ENCODE results near the gene RGS5. TPM values are rescaled to one million over a fixed set of nuclear protein-coding genes. Genes with fewer than 3 reads are reported as not detected.

The RGS5 gene
- total and polyA plus RNA-seq, 2 donors (not counting 3 experiments of a cell fraction or from before 2014, with no cell fraction given), result 287 to 770 TPM

DNA sequence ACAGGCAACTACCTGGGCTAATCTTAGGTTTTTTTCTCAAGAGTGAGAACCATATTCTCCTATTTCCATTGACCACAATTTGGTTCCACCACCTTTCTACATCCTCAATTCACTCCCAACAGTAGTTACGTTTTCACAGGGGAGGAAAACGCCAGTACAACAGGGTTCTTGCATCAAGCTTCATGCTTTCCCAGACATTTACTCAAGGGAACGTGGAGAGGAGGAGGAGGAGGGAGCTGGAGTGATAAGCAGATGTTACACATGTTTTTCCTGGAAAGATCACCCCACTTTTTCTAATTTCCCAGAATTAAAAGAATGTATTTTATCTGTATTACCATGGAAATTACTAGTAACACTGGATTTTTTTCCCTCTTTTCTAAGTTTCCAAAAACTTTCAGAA is 58.3 kb downstream of the RGS5 start:
- peaks cover 13% of the 10 kb centered on the region for H3K4me1 ChIP-seq (ENCODE audit: control insufficient read depth, extremely low read depth, insufficient read depth, low read length)
- TF ChIP-seq GATA2 (IDR thresholded peaks at IDR 0.05; ENCODE audit: insufficient read depth, insufficient read length, low read depth, low read length) (no peak), FOS (IDR thresholded peaks at IDR 0.05; ENCODE audit: borderline replicate concordance, insufficient read depth, low read length) (no peak)
- CTCF ChIA-PET, result interaction anchor here (1.1 kb wide), 1 partner anchor 75 kb away, joined by 3 read pairs; the partner anchor contains the start of gene RGS4
- no peaks in the 10 kb centered on the region for H3K27me3 ChIP-seq (ENCODE audit: control insufficient read depth in 2 of 2, insufficient read depth in 2 of 2, low read length in 2 of 2)
- intact Hi-C loops (cut with micrococcal nuclease) (no loop called here), dilution Hi-C loops (cut with MboI; ENCODE audit: extremely low pct_ligation_motif_present, low sequenced_read_pairs) (no loop called here)
- no peaks in the 10 kb centered on the region for H4K20me1 ChIP-seq (replicated peaks; ENCODE audit: control insufficient read depth, extremely low read depth, insufficient read depth, low read length)
- H2AFZ ChIP-seq (ENCODE audit: low read depth, low read length), result no peak overlapping the region
- no peaks in the 10 kb centered on the region for H3K9me1 ChIP-seq (replicated peaks; ENCODE audit: control insufficient read depth, extremely low read depth, insufficient read depth, low read length)
- no peak overlapping the region for H3K9ac ChIP-seq (replicated peaks; ENCODE audit: extremely low read depth, insufficient read depth, low read length)
- H3K27ac ChIP-seq (ENCODE audit: insufficient read depth, low read depth, low read length), result no peak overlapping the region
- H3K36me3 ChIP-seq (ENCODE audit: control insufficient read depth in 2 of 2, extremely low read depth in 1 of 2, insufficient read depth in 2 of 2, low read length in 2 of 2), result peaks cover 0 to 8% of the 10 kb centered on the region in 2 experiments
- DNase-seq (ENCODE audit: low read depth, low spot score) (no peak), FAIRE-seq (no peak)
- H3K4me2 ChIP-seq (ENCODE audit: insufficient read depth, low read length), result no peak overlapping the region
- no TSS peak for BruUV-seq (replicated peaks)
- no peaks in the 10 kb centered on the region for H3K9me3 ChIP-seq (replicated peaks; ENCODE audit: control insufficient read depth, insufficient read depth, low read length)
- H3K79me2 ChIP-seq (ENCODE audit: control insufficient read depth, insufficient read depth, low read length), result no peaks in the 10 kb centered on the region
- POLR2A ChIA-PET, result no interaction called here
- H3K4me3 ChIP-seq (replicated peaks in 1 of 3; ENCODE audit: insufficient read depth in 1 of 3, low read depth in 1 of 3, low read length in 3 of 3), result no peak overlapping the region

DNA sequence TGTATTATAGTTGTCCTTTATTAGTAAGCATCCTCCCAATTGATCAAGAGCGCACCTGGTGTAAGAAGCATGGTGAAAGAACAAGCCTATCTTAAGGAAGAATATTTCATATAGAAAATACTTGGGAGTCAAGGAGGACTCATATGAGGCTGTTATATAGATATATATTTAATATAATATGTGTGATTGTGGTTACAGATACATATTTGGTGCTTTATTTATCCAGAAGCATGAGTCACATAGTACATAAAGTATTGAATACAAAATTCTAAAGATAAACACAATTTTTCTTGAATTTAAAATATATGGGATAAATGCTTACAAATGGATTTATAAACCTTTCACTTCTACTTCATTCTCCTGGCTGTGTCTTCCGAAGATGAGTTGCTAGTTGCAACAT is 60.6 kb downstream of the RGS5 start:
- intact Hi-C loops (cut with micrococcal nuclease), result no loop called here
- H3K27ac ChIP-seq (ENCODE audit: insufficient read depth, low read depth, low read length), result no peak overlapping the region
- H3K9me3 ChIP-seq (replicated peaks; ENCODE audit: control insufficient read depth, insufficient read depth, low read length), result no peaks in the 10 kb centered on the region
- H3K36me3 ChIP-seq (ENCODE audit: control insufficient read depth in 2 of 2, extremely low read depth in 1 of 2, insufficient read depth in 2 of 2, low read length in 2 of 2), result peaks cover 0 to 8% of the 10 kb centered on the region in 2 experiments
- dilution Hi-C loops (cut with MboI; ENCODE audit: extremely low pct_ligation_motif_present, low sequenced_read_pairs), result no loop called here
- no peaks in the 10 kb centered on the region for H3K9me1 ChIP-seq (replicated peaks; ENCODE audit: control insufficient read depth, extremely low read depth, insufficient read depth, low read length)
- FAIRE-seq, result no peak
- POLR2A ChIA-PET, result no interaction called here
- no peak overlapping the region for H3K9ac ChIP-seq (replicated peaks; ENCODE audit: extremely low read depth, insufficient read depth, low read length)
- H3K4me1 ChIP-seq (ENCODE audit: control insufficient read depth, extremely low read depth, insufficient read depth, low read length), result peaks cover 7% of the 10 kb centered on the region
- no peak overlapping the region for H3K4me3 ChIP-seq (replicated peaks in 1 of 3; ENCODE audit: insufficient read depth in 1 of 3, low read depth in 1 of 3, low read length in 3 of 3)
- no peak overlapping the region for H3K4me2 ChIP-seq (ENCODE audit: insufficient read depth, low read length)
- BruUV-seq (replicated peaks), result no TSS peak
- no peaks in the 10 kb centered on the region for H4K20me1 ChIP-seq (replicated peaks; ENCODE audit: control insufficient read depth, extremely low read depth, insufficient read depth, low read length)
- no peaks in the 10 kb centered on the region for H3K27me3 ChIP-seq (ENCODE audit: control insufficient read depth in 2 of 2, insufficient read depth in 2 of 2, low read length in 2 of 2)
- H3K79me2 ChIP-seq (ENCODE audit: control insufficient read depth, insufficient read depth, low read length), result no peaks in the 10 kb centered on the region
- H2AFZ ChIP-seq (ENCODE audit: low read depth, low read length), result no peak overlapping the region
- CTCF ChIA-PET, result interaction anchor here (1.6 kb wide), 1 partner anchor 13 kb away, joined by 5 read pairs; no protein-coding TSS in a partner anchor
- DNase-seq (ENCODE audit: low read depth, low spot score), result no peak
- TF ChIP-seq FOS (IDR thresholded peaks at IDR 0.05; ENCODE audit: borderline replicate concordance, insufficient read depth, low read length) (no peak), POLR2AphosphoS5 (IDR thresholded peaks at IDR 0.05; ENCODE audit: insufficient read depth, low read depth, low read length) (no peak)
